H1 (cell line): ENCODE measurements around the gene ANKIB1. TPM values are rescaled to one million over a fixed set of nuclear protein-coding genes. Genes with fewer than 3 reads are reported as not detected.
A peak's percentile ranks its signal among the peaks of the same experiment; 100 is the strongest.

ENCODE experiments used
- CTCF ChIA-PET: fragments of 300-600 bp; sonication (Branson Sonifier 250); formaldehyde crosslinking; loops from one replicate; lab custom pipeline; 2021; ENCODE audit not compliant: partially characterized antibody; lab: Charles Lee
- POLR2A ChIA-PET: fragments of 300-600 bp; sonication (Branson Sonifier 250); formaldehyde crosslinking; loops from one replicate; lab custom pipeline; 2021; ENCODE audit warnings: inconsistent platforms; ENCODE audit not compliant: partially characterized antibody; lab: Charles Lee
- DNase-seq, 2 experiments: peaks; one replicate each; pipeline versions ENCODE4 v3.0.0 to v3.0.0-alpha.2; 2010 to 2022; ENCODE audit warnings: low spot score in 2 of 2, low read depth in 1 of 2, mixed read lengths in 1 of 2
- FAIRE-seq: peaks from 2 replicates; lab custom pipeline; 2011; peaks lifted over from hg19 to GRCh38; lab: Jason Lieb, UNC
- H2AFZ ChIP-seq: 2 replicates; pipeline ENCODE4 v1.8.1; 2012; ENCODE audit warnings: low read length, inconsistent platforms
- H2AK5ac ChIP-seq: 2 replicates; pipeline ENCODE4 v1.6.1; 2013; ENCODE audit warnings: low read depth, low read length
- H2BK120ac ChIP-seq: replicated peaks from 2 replicates; pipeline ENCODE3; 2013; ENCODE audit warnings: low read depth, low read length, inconsistent platforms
- H2BK12ac ChIP-seq: 2 replicates; pipeline ENCODE4 v1.6.1; 2013; ENCODE audit warnings: low read depth, low read length
- H2BK15ac ChIP-seq: 2 replicates; pipeline ENCODE4 v1.6.1; 2013; ENCODE audit warnings: low read length
- H2BK20ac ChIP-seq: 2 replicates; pipeline ENCODE4 v1.6.1; 2013; ENCODE audit warnings: low read length
- H2BK5ac ChIP-seq: 2 replicates; pipeline ENCODE4 v1.6.1; 2013; ENCODE audit warnings: low read depth, low read length
- H3K14ac ChIP-seq: 2 replicates; pipeline ENCODE4 v1.6.1; 2013; ENCODE audit warnings: inconsistent platforms; ENCODE audit not compliant: insufficient read length
- H3K18ac ChIP-seq: 2 replicates; pipeline ENCODE4 v1.6.1; 2013; ENCODE audit warnings: low read length; ENCODE audit errors: extremely low read depth
- H3K23ac ChIP-seq: 2 replicates; pipeline ENCODE4 v1.6.1; 2013; ENCODE audit warnings: inconsistent platforms; ENCODE audit not compliant: insufficient read length
- H3K23me2 ChIP-seq: 2 replicates; pipeline ENCODE4 v1.6.1; 2013; ENCODE audit warnings: low read depth, low read length
- H3K27ac ChIP-seq: 2 replicates; pipeline ENCODE4 v1.6.1; 2011; ENCODE audit warnings: low read depth, low read length, inconsistent platforms
- H3K27me3 ChIP-seq, 4 experiments: replicated peaks in 1 of 4; 1 replicate in 1 of 4; 2 replicates in 3 of 4; pipeline versions ENCODE4 v1.6.1 to v1.8.1; 2011 to 2013; ENCODE audit warnings: low read length in 3 of 4, mild to moderate bottlenecking in 3 of 4, inconsistent platforms in 2 of 4, mixed read lengths in 2 of 4, moderate library complexity in 1 of 4; ENCODE audit not compliant: control insufficient read depth in 3 of 4, insufficient read depth in 3 of 4; ENCODE audit errors: extremely low read depth in 1 of 4
- H3K36me3 ChIP-seq, 4 experiments: 2 replicates each; pipeline versions ENCODE4 v1.6.1 to v1.8.1; 2011 to 2013; ENCODE audit warnings: mild to moderate bottlenecking in 4 of 4, low read length in 3 of 4, moderate library complexity in 2 of 4, control low read depth in 1 of 4, inconsistent platforms in 1 of 4; ENCODE audit not compliant: insufficient read depth in 4 of 4, control insufficient read depth in 2 of 4
- H3K4ac ChIP-seq: replicated peaks from 2 replicates; pipeline ENCODE3; 2013; ENCODE audit warnings: low read length, low read depth, mixed read lengths, inconsistent platforms; ENCODE audit not compliant: insufficient read length
- H3K4me1 ChIP-seq, 4 experiments: replicated peaks in 1 of 4; 1 replicate in 1 of 4; 2 replicates in 3 of 4; pipeline versions ENCODE4 v1.6.1 to v1.8.1; 2011 to 2013; ENCODE audit warnings: low read length in 3 of 4, inconsistent platforms in 2 of 4, mixed read lengths in 1 of 4; ENCODE audit not compliant: insufficient read depth in 4 of 4, control insufficient read depth in 3 of 4
- H3K4me2 ChIP-seq, 2 experiments: 2 replicates each; pipeline versions ENCODE4 v1.6.1 to v1.8.1; 2011 to 2013; ENCODE audit warnings: low read depth in 2 of 2, low read length in 2 of 2, control low read depth in 1 of 2, inconsistent platforms in 1 of 2, mild to moderate bottlenecking in 1 of 2; ENCODE audit not compliant: insufficient read depth in 1 of 2
- H3K4me3 ChIP-seq, 4 experiments: fragments of 200-600, 300-600 bp in 1 of 4; sonication (generic), shearing (Covaris generic), sonication (Bioruptor Twin) in 1 of 4; 2 replicates each; pipeline versions ENCODE4 v1.5.1 to v1.8.1; 2011 to 2016; ENCODE audit warnings: low read length in 4 of 4, low read depth in 3 of 4, control low read depth in 2 of 4, inconsistent platforms in 2 of 4, mild to moderate bottlenecking in 2 of 4, mixed read lengths in 1 of 4, moderate library complexity in 1 of 4; ENCODE audit not compliant: insufficient read depth in 2 of 4; ENCODE audit errors: extremely low read depth in 1 of 4
- H3K56ac ChIP-seq: replicated peaks from 2 replicates; pipeline ENCODE3; 2013; ENCODE audit warnings: low read depth, mild to moderate bottlenecking, mixed read lengths, low read length, inconsistent platforms; ENCODE audit not compliant: insufficient read length
- H3K79me1 ChIP-seq: 2 replicates; pipeline ENCODE4 v1.6.1; 2013; ENCODE audit warnings: low read depth, low read length, control low read depth
- H3K79me2 ChIP-seq, 2 experiments: 2 replicates each; pipeline versions ENCODE4 v1.6.1 to v1.8.1; 2012 to 2013; ENCODE audit warnings: low read length in 2 of 2, mild to moderate bottlenecking in 2 of 2, inconsistent platforms in 1 of 2; ENCODE audit not compliant: insufficient read depth in 2 of 2, control insufficient read depth in 1 of 2
- H3K9ac ChIP-seq, 4 experiments: replicated peaks in 1 of 4; 1 replicate in 1 of 4; 2 replicates in 3 of 4; pipeline versions ENCODE4 v1.6.1 to v1.8.1; 2011 to 2013; ENCODE audit warnings: low read depth in 3 of 4, low read length in 3 of 4, control low read depth in 2 of 4, mild to moderate bottlenecking in 2 of 4, moderate library complexity in 2 of 4, inconsistent platforms in 1 of 4; ENCODE audit errors: extremely low read depth in 1 of 4
- H3K9me3 ChIP-seq, 2 experiments: 2 replicates each; pipeline versions ENCODE4 v1.6.1 to v1.8.1; 2012 to 2013; ENCODE audit warnings: mild to moderate bottlenecking in 2 of 2, moderate library complexity in 2 of 2, control low read depth in 1 of 2, inconsistent platforms in 1 of 2, low read depth in 1 of 2, low read length in 1 of 2, mixed read lengths in 1 of 2; ENCODE audit not compliant: insufficient read depth in 2 of 2
- H4K20me1 ChIP-seq, 2 experiments: replicated peaks in 1 of 2; 2 replicates each; pipeline versions ENCODE3 to v1.8.1; 2011 to 2013; ENCODE audit warnings: inconsistent platforms in 2 of 2, low read length in 2 of 2, mild to moderate bottlenecking in 1 of 2; ENCODE audit not compliant: insufficient read depth in 2 of 2, control insufficient read depth in 1 of 2
- H4K5ac ChIP-seq: 2 replicates; pipeline ENCODE4 v1.6.1; 2013; ENCODE audit warnings: low read length, low read depth, mixed read lengths, inconsistent platforms; ENCODE audit not compliant: insufficient read length
- H4K8ac ChIP-seq: 2 replicates; pipeline ENCODE4 v1.8.0; 2013; ENCODE audit warnings: mild to moderate bottlenecking, moderate library complexity, low read length, inconsistent platforms; ENCODE audit not compliant: insufficient read depth; ENCODE audit errors: extremely low read depth
- H4K91ac ChIP-seq: replicated peaks from 2 replicates; pipeline ENCODE3; 2013; ENCODE audit warnings: low read length, mixed read lengths, inconsistent platforms; ENCODE audit not compliant: insufficient read length
- HDAC2 ChIP-seq, 2 experiments: fragments of 300-600 bp in 1 of 2; sonication (generic) in 1 of 2; IDR thresholded peaks; 2 replicates each; pipeline ENCODE4 v1.6.1; 2011 to 2012; ENCODE audit warnings: low read depth in 2 of 2, low read length in 2 of 2, mild to moderate bottlenecking in 2 of 2, moderate library complexity in 2 of 2, borderline replicate concordance in 1 of 2, inconsistent platforms in 1 of 2
- WGBS, 2 experiments: shearing (Covaris generic) in 1 of 2; methylation state at CpG; one replicate each; pipeline versions ENCODE4 v1.1.6 to v1.1.7; 2013 to 2015; ENCODE audit warnings: low lambda C conversion rate in 2 of 2, mixed read lengths in 2 of 2, inconsistent platforms in 1 of 2, low coverage in 1 of 2, missing lambda C conversion rate in 1 of 2; ENCODE audit not compliant: insufficient replicate concordance in 2 of 2, insufficient coverage in 1 of 2, insufficient read length in 1 of 2; ENCODE audit errors: extremely low coverage in 1 of 2, missing lambda C conversion rate in 1 of 2; 5-methylcytosine and 5-hydroxymethylcytosine counted together
- long read RNA-seq, 2 experiments: library from RNA in 1 of 2; library from capped mRNA in 1 of 2; stranded (forward); transcript quantifications; one replicate each; pipeline ENCODE4 v2.0.0, GENCODE V29; 2021; ENCODE audit warnings: inconsistent platforms in 1 of 2
- polyA minus RNA-seq, 3 experiments: library from RNA; depleted of rRNA, polyadenylated mRNA; stranded (reverse); fragments of >200 nt; gene quantifications; 1 replicate in 2 of 3; 2 replicates in 1 of 3; pipeline ENCODE4 v1.2.3, GENCODE V29; 2011
- polyA plus RNA-seq, 7 experiments: library from polyadenylated mRNA; depleted of rRNA in 3 of 7; stranded (reverse) in 5 of 7; unstranded in 2 of 7; fragments of >200 nt in 5 of 7; fragments of 200-250 nt in 2 of 7; gene quantifications; 1 replicate in 5 of 7; 2 replicates in 1 of 7; 4 replicates in 1 of 7; pipeline versions ENCODE4 v1.2.1 to v1.2.3, GENCODE V29; 2011 to 2013; ENCODE audit warnings: missing spikeins in 2 of 7, mixed read lengths in 2 of 7
- total RNA-seq: library from RNA; stranded (reverse); fragmentation: NEBNext Ultra II Directional; extraction: Animal tissue kit (Norgen Biotek cat#: 25700); gene quantifications from 2 replicates; pipeline ENCODE4 v1.2.1, GENCODE V29; 2021

The ANKIB1 gene, protein sequence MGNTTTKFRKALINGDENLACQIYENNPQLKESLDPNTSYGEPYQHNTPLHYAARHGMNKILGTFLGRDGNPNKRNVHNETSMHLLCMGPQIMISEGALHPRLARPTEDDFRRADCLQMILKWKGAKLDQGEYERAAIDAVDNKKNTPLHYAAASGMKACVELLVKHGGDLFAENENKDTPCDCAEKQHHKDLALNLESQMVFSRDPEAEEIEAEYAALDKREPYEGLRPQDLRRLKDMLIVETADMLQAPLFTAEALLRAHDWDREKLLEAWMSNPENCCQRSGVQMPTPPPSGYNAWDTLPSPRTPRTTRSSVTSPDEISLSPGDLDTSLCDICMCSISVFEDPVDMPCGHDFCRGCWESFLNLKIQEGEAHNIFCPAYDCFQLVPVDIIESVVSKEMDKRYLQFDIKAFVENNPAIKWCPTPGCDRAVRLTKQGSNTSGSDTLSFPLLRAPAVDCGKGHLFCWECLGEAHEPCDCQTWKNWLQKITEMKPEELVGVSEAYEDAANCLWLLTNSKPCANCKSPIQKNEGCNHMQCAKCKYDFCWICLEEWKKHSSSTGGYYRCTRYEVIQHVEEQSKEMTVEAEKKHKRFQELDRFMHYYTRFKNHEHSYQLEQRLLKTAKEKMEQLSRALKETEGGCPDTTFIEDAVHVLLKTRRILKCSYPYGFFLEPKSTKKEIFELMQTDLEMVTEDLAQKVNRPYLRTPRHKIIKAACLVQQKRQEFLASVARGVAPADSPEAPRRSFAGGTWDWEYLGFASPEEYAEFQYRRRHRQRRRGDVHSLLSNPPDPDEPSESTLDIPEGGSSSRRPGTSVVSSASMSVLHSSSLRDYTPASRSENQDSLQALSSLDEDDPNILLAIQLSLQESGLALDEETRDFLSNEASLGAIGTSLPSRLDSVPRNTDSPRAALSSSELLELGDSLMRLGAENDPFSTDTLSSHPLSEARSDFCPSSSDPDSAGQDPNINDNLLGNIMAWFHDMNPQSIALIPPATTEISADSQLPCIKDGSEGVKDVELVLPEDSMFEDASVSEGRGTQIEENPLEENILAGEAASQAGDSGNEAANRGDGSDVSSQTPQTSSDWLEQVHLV
- 43.0 and 43.8 TPM in 2 replicates for total RNA-seq
- polyA plus RNA-seq (2011; rRNA removed): 12.5 and 19.2 TPM in 2 replicates
- 18.9 TPM for polyA plus RNA-seq (2011; cell fraction: cytosol; rRNA removed)
- polyA plus RNA-seq (2011; cell fraction: nucleus; rRNA removed): 40.3 TPM
- polyA plus RNA-seq (2012, experiment 1 of 2): 16.4 to 27.3 TPM (median 20.0 TPM) in 4 replicates
- polyA plus RNA-seq (2012, experiment 2 of 2): 1.6 TPM
- 28.8 TPM for polyA plus RNA-seq (2013, experiment 1 of 2)
- polyA plus RNA-seq (2013, experiment 2 of 2): 29.1 TPM
- 58.3 and 67.9 TPM in 2 replicates for polyA minus RNA-seq (2011; rRNA and poly(A)+ RNA removed)
- 19.7 TPM for polyA minus RNA-seq (2011; cell fraction: cytosol; rRNA and poly(A)+ RNA removed)
- 60.1 TPM for polyA minus RNA-seq (2011; cell fraction: nucleus; rRNA and poly(A)+ RNA removed)
- long read RNA-seq, experiment 1, full-length matches to known transcripts: 2 of 34 reads
- long read RNA-seq, experiment 1, partial matches to known transcripts: 4 of 34 reads
- long read RNA-seq, experiment 1, other reads (novel, unspliced or antisense): 28 of 34 reads
- long read RNA-seq, experiment 2: 0 reads

DNA sequence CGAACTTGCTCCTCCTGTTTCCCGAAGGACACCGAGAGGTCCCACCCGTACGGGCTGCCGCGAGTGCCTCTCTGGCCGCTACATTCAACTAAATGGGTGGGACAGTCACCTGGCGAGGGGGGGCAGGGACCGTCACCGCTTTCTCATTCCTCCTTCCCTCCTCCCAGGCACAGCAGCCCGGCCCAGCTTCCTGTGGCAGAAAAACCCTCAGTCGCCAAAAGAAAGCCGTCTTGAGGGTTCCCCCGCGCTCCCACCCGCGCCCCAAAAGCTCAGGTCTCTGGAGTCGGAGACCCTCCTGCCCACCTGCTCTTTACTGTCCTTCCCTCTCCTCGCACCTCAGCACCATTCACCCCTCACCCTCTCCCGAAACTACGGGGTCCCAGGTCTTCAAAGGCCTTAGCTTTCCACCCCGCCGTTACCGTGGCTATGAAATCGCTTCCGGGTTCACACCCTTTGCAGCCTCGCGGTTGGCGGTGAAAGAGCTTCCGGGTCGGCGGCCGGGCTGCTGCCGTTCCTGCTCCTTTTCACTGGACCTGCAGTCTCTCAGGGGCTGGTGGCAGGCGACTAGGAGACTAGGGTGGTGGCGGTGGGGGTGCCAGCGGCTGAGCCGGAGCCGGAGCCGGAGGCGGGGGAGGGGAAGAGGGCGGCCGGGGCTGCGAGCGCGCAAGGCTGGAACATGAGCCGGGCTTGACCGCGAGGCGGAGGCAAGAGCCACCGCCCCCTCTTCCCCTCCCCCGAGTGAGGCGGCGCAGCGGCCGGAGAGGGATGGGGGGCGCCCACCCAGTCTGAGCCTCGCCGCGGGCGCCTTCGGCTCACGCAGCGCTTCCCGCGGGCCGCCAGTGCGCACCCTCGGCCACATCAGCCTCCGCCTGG lies at the start of gene ANKIB1, which contains the start of gene KRIT1:
Gene ANKIB1, plus strand, starts transcription at position 488 of the 873 bp plus-strand sequence. CDS start 49,005 bp downstream, outside the sequence.
Gene KRIT1, minus strand, starts transcription at position 428 of the 873 bp plus-strand sequence. CDS start 3,779 bp downstream, outside the sequence.
- Histone ChIP-seq H4K8ac (peak within 1 kb of the TSS; percentile 98), H3K27me3 (no peaks in the 10 kb centered on the region), H3K4me1 (peaks cover 0 to 5% (median 1%) of the 10 kb centered on the region in 4 experiments; a peak in 5 of 7 replicates), H3K56ac (peak within 1 kb of the TSS; percentile 40), H4K5ac (peak within 1 kb of the TSS; percentile 94), H2BK5ac (peak within 1 kb of the TSS; percentile 87), H3K23me2 (peaks cover 11% of the 10 kb centered on the region; the same call in 1 of the 2 replicates), H2AK5ac (no peak within 1 kb of the TSS), H4K20me1 (peaks cover 0 to 5% of the 10 kb centered on the region in 2 experiments), H2BK20ac (no peak within 1 kb of the TSS), H4K91ac (peak within 1 kb of the TSS; percentile 97), H2AFZ (peak within 1 kb of the TSS; percentile 86), H3K4ac (peak within 1 kb of the TSS; percentile 81), H2BK120ac (no peak within 1 kb of the TSS), H3K18ac (peak within 1 kb of the TSS; percentile 91), H3K9ac (peak within 1 kb of the TSS; percentile 81 to 92 (median 86)), H3K79me1 (peaks cover 2% of the 10 kb centered on the region; the same call in 1 of the 2 replicates), H3K4me3 (peak within 1 kb of the TSS; percentile 87 to 97 (median 93)), H3K14ac (no peak within 1 kb of the TSS), H3K23ac (no peak within 1 kb of the TSS), H3K9me3 (no peaks in the 10 kb centered on the region), H2BK12ac (peak within 1 kb of the TSS; percentile 91; the same call in 1 of the 2 replicates), H2BK15ac (no peak within 1 kb of the TSS), H3K79me2 (peaks cover 4 to 60% of the 10 kb centered on the region in 2 experiments; a peak in 3 of 4 replicates), H3K27ac (peak within 1 kb of the TSS; percentile 89), H3K4me2 (peak within 1 kb of the TSS; percentile 74 to 84), H3K36me3 (peaks cover 0 to 11% (median 3%) of the 10 kb centered on the region in 4 experiments; a peak in 2 of 8 replicates)
- WGBS, 2 experiments: 1% methylated on average over 38 of the region's 71 CpGs; no CpG with 5 or more reads in 1 of the 2 experiments
- CTCF ChIA-PET: interaction anchor here (0.9 to 2.0 kb wide), 11 partner anchors 10 to 366 kb away, joined by 3 to 9 read pairs (median 4); partner anchors contain the start of genes GATAD1 and LRRD1
- FAIRE-seq (no peak), DNase-seq (peak; percentile 58 to 92)
- POLR2A ChIA-PET: interaction anchor here (0.6 to 2.3 kb wide), 25 partner anchors 8 to 283 kb away, joined by 3 to 12 read pairs (median 3); partner anchors contain the start of genes CYP51A1, GATAD1, PEX1 and RBM48
- no peak for TF ChIP-seq HDAC2 (IDR thresholded peaks at IDR 0.05; ENCODE audit: borderline replicate concordance in 1 of 2, low read depth in 2 of 2, low read length in 2 of 2)
